PC-9 (cell line): ENCODE data around the gene VPS8. TPM values are rescaled to one million over a fixed set of nuclear protein-coding genes. Genes with fewer than 3 reads are reported as not detected.

ENCODE experiments used
- BruUV-seq: library from RNA; stranded (reverse); fragments of 400-500 nt; replicated peaks from 2 replicates; lab custom pipeline; 2021; lab: Mats Ljungman, UMichigan
- CTCF ChIA-PET: fragments of 300-600 bp; sonication (Branson Sonifier 250); formaldehyde crosslinking; loops from one replicate; lab custom pipeline; 2022; ENCODE audit warnings: antibody characterized with exemption; lab: Charles Lee
- POLR2A ChIA-PET: fragments of 300-600 bp; sonication (Branson Sonifier 250); formaldehyde crosslinking; loops from one replicate; lab custom pipeline; 2022; ENCODE audit warnings: antibody characterized with exemption; ENCODE audit not compliant: unreplicated experiment; lab: Charles Lee
- DNase-seq, 2 experiments: peaks; one replicate each; pipeline versions ENCODE4 v3.0.0 to v3.0.0-alpha.2; 2015 to 2022; ENCODE audit warnings: mixed read lengths in 1 of 2
- H2AFZ ChIP-seq: fragments of 200-600 bp; sonication (generic); 2 replicates; pipeline ENCODE4 v1.8.1; 2017; ENCODE audit warnings: antibody characterized with exemption
- H3F3A ChIP-seq: fragments of 200-600 bp; sonication (generic); 2 replicates; pipeline ENCODE4 v1.8.1; 2017; ENCODE audit warnings: antibody characterized with exemption, mild to moderate bottlenecking, low read depth; ENCODE audit not compliant: insufficient read depth
- H3K27ac ChIP-seq: fragments of 200-600 bp; sonication (generic); 2 replicates; pipeline ENCODE4 v1.6.1; 2016; ENCODE audit warnings: mixed run types
- H3K27me3 ChIP-seq: fragments of 200-600 bp; sonication (generic); 2 replicates; pipeline ENCODE4 v1.6.1; 2016; ENCODE audit warnings: low read depth, mixed run types; ENCODE audit not compliant: insufficient read depth
- H3K36me3 ChIP-seq: fragments of 200-600 bp; sonication (generic); 2 replicates; pipeline ENCODE4 v1.6.1; 2016; ENCODE audit warnings: low read depth, mixed run types
- H3K4me1 ChIP-seq: fragments of 200-600 bp; sonication (generic); replicated peaks from 2 replicates; pipeline ENCODE4 v1.6.1; 2016; ENCODE audit warnings: mixed run types; ENCODE audit not compliant: insufficient read depth
- H3K4me2 ChIP-seq: fragments of 200-600 bp; sonication (generic); 2 replicates; pipeline ENCODE4 v1.6.1; 2017; ENCODE audit warnings: mixed run types
- H3K4me3 ChIP-seq: fragments of 200-600 bp; sonication (generic); 2 replicates; pipeline ENCODE4 v1.6.1; 2016; ENCODE audit warnings: mixed run types
- H3K79me2 ChIP-seq: fragments of 200-600 bp; sonication (generic); 2 replicates; pipeline ENCODE4 v1.6.1; 2017; ENCODE audit warnings: low read depth, mixed run types
- H3K9me2 ChIP-seq: fragments of 200-600 bp; sonication (generic); 2 replicates; pipeline ENCODE4 v1.8.1; 2017; ENCODE audit warnings: mild to moderate bottlenecking; ENCODE audit not compliant: insufficient read depth
- H3K9me3 ChIP-seq: fragments of 200-600 bp; sonication (generic); 2 replicates; pipeline ENCODE4 v1.8.1; 2016; ENCODE audit warnings: low read depth; ENCODE audit not compliant: insufficient read depth
- H4K20me1 ChIP-seq: fragments of 200-600 bp; sonication (generic); 2 replicates; pipeline ENCODE4 v1.8.1; 2017; ENCODE audit not compliant: insufficient read depth
- EZH2 ChIP-seq: fragments of 200-600 bp; sonication (generic); IDR thresholded peaks from 2 replicates; pipeline ENCODE4 v1.8.0; 2017; ENCODE audit warnings: antibody characterized with exemption, low read depth
- intact Hi-C: fragments of 100-400 bp; cut with micrococcal nuclease; formaldehyde crosslinking; loops from one replicate; pipeline ENCODE4 v1.10.0; 2022; ENCODE audit not compliant: unreplicated experiment
- total RNA-seq: library from RNA; stranded (reverse); gene quantifications from 2 replicates; pipeline ENCODE4 v1.2.3, GENCODE V29; 2021
- TF ChIP-seq, protein P1 (sequence below): fragments of 200-600 bp; sonication (generic); conservative IDR thresholded peaks from 2 replicates; pipeline ENCODE4 v1.6.1; 2017; ENCODE audit warnings: mixed run types, antibody characterized with exemption, mild to moderate bottlenecking, moderate library complexity

The VPS8 gene
- total RNA-seq, 1 experiment from 2014 or later: 80.8 TPM

- Histone ChIP-seq H3K9me3 (no peaks in the 10 kb centered on the region), H3K4me1 (peaks cover 16% of the 10 kb centered on the region), H3K4me3 (no peak overlapping the region), H3K79me2 (peaks cover 8% of the 10 kb centered on the region), H3K9me2 (no peaks in the 10 kb centered on the region), H4K20me1 (no peaks in the 10 kb centered on the region), H3K36me3 (no peaks in the 10 kb centered on the region), H3K4me2 (no peak overlapping the region), H3K27ac (no peak overlapping the region), H3K27me3 (no peaks in the 10 kb centered on the region), H2AFZ (no peak overlapping the region), H3F3A (no peaks in the 10 kb centered on the region; the same call in 1 of the 2 replicates)
- POLR2A ChIA-PET: interaction anchor here (0.7 kb wide), 1 partner anchor 779 kb away, joined by 3 read pairs; no protein-coding TSS in a partner anchor
- DNase-seq: no peak
- BruUV-seq: no TSS peak
- CTCF ChIA-PET: no interaction called here
- intact Hi-C loops: no loop called here
- no peak for TF ChIP-seq EZH2
- TF ChIP-seq, protein P1, sequence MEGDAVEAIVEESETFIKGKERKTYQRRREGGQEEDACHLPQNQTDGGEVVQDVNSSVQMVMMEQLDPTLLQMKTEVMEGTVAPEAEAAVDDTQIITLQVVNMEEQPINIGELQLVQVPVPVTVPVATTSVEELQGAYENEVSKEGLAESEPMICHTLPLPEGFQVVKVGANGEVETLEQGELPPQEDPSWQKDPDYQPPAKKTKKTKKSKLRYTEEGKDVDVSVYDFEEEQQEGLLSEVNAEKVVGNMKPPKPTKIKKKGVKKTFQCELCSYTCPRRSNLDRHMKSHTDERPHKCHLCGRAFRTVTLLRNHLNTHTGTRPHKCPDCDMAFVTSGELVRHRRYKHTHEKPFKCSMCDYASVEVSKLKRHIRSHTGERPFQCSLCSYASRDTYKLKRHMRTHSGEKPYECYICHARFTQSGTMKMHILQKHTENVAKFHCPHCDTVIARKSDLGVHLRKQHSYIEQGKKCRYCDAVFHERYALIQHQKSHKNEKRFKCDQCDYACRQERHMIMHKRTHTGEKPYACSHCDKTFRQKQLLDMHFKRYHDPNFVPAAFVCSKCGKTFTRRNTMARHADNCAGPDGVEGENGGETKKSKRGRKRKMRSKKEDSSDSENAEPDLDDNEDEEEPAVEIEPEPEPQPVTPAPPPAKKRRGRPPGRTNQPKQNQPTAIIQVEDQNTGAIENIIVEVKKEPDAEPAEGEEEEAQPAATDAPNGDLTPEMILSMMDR: 0 out of 2 replicates have a peak, but pooled peaks have one; percentile 23
These were observed 3.9 kb upstream of the VPS8 start for GRCh38 chr3:184808021-184808420.

GRCh38 chr3:184810146-184810545, 1.8 kb upstream of the VPS8 start:
- Histone ChIP-seq H3F3A (no peaks in the 10 kb centered on the region; the same call in 1 of the 2 replicates), H2AFZ (no peak overlapping the region), H3K36me3 (no peaks in the 10 kb centered on the region), H3K79me2 (peaks cover 24% of the 10 kb centered on the region), H3K27ac (no peak overlapping the region), H3K9me3 (no peaks in the 10 kb centered on the region), H3K4me1 (peaks cover 25% of the 10 kb centered on the region), H4K20me1 (no peaks in the 10 kb centered on the region), H3K4me3 (no peak overlapping the region), H3K27me3 (no peaks in the 10 kb centered on the region), H3K9me2 (no peaks in the 10 kb centered on the region), H3K4me2 (no peak overlapping the region)
- ChIA-PET POLR2A (no interaction called here), CTCF (interaction anchor here (0.8 kb wide), 1 partner anchor 30 kb away, joined by 3 read pairs; no protein-coding TSS in a partner anchor)
- no TSS peak for BruUV-seq
- intact Hi-C loops: no loop called here
- TF ChIP-seq EZH2: no peak
- TF ChIP-seq, protein P1: no peak
- DNase-seq: no peak

DNA sequence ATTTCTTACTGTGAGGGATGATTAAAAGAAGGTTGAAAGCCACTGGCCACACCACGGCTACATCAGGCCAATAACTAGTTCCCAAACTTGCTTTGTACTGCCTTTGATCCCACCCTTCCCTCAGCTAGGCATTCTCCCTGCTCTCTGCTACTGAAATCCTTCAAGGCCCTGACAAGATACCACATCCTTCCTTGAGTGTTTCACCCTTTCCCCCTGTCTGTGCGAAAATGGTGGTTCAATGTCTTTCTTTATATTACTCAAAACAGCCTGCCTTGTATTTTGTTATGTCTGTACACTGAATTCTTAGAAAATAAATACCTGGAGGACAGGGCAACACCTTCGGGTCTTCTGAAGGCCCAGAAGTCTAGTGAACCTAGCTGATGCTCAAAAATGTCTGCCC, 932 bp upstream of the VPS8 start:
- TF ChIP-seq, protein P1: no peak
- TF ChIP-seq EZH2: no peak
- H3K9me3 ChIP-seq: no peaks in the 10 kb centered on the region
- DNase-seq: no peak
- H3K4me2 ChIP-seq: no peak overlapping the region
- H2AFZ ChIP-seq: peak overlapping the region; percentile 97
- BruUV-seq: no TSS peak
- POLR2A ChIA-PET: interaction anchor here (0.6 kb wide), 1 partner anchor 19 kb away, joined by 4 read pairs; no protein-coding TSS in a partner anchor
- H3F3A ChIP-seq: no peaks in the 10 kb centered on the region
- no peak overlapping the region for H3K4me3 ChIP-seq
- H3K4me1 ChIP-seq: peaks cover 17% of the 10 kb centered on the region
- no peaks in the 10 kb centered on the region for H3K27me3 ChIP-seq
- intact Hi-C loops: no loop called here
- no peaks in the 10 kb centered on the region for H3K36me3 ChIP-seq
- no peak overlapping the region for H3K27ac ChIP-seq
- H3K9me2 ChIP-seq: no peaks in the 10 kb centered on the region
- no peaks in the 10 kb centered on the region for H4K20me1 ChIP-seq
- CTCF ChIA-PET: no interaction called here
- peaks cover 24% of the 10 kb centered on the region for H3K79me2 ChIP-seq
